Measurements from ENCODE around the gene PISD.

The PISD gene

GRCh38 chr22:31625661-31626426 lies 36.2 kb downstream of the PISD start:
- Histone ChIP-seq H3K9me3 (ENCODE audit: control extremely low read depth in 1 of 5, control insufficient read depth in 4 of 5, insufficient read depth in 2 of 5, low read depth in 1 of 5, low read length in 4 of 5) (no peaks in the 10 kb centered on the region), H3K4me3 (ENCODE audit: control insufficient read depth in 1 of 7, extremely low read depth in 1 of 7, insufficient read depth in 4 of 7, low read depth in 2 of 7, low read length in 6 of 7) (no peak overlapping the region), H3K27ac (ENCODE audit: insufficient read depth in 1 of 2, low read depth in 1 of 2, low read length in 2 of 2, poor library complexity in 1 of 2, severe bottlenecking in 2 of 2) (peak overlapping the region in 1 of 2 experiments; percentile 51), H3K27me3 (replicated peaks in 2 of 5; ENCODE audit: control insufficient read depth in 4 of 5, insufficient read depth in 5 of 5, low read length in 4 of 5) (no peaks in the 10 kb centered on the region), H3K36me3 (ENCODE audit: control insufficient read depth in 4 of 4, insufficient read depth in 4 of 4, low read length in 3 of 4) (peaks cover 8 to 85% (median 39%) of the 10 kb centered on the region in 4 experiments), H3K4me1 (ENCODE audit: control extremely low read depth in 1 of 4, control insufficient read depth in 4 of 4, insufficient read depth in 4 of 4, low read length in 3 of 4) (peaks cover 0 to 41% (median 36%) of the 10 kb centered on the region in 4 experiments)
- CTCF ChIA-PET = interaction anchor here (1.7 kb wide), 1 partner anchor 10 kb away, joined by 6 read pairs; no protein-coding TSS in a partner anchor
- POLR2A ChIA-PET = no interaction called here
- WGBS (ENCODE audit: insufficient coverage) = 93% methylated on average over 23 of the region's 31 CpGs
- DNase-seq = no peak

GRCh38 chr22:31625257-31625640 lies 36.8 kb downstream of the PISD start:
- ChIA-PET POLR2A (no interaction called here), CTCF (interaction anchor here (1.5 to 2.9 kb wide), 2 partner anchors 8 to 69 kb away, joined by 4 to 14 read pairs; no protein-coding TSS in a partner anchor)
- Histone ChIP-seq H3K4me3 (ENCODE audit: control insufficient read depth in 1 of 7, extremely low read depth in 1 of 7, insufficient read depth in 4 of 7, low read depth in 2 of 7, low read length in 6 of 7) (no peak overlapping the region), H3K36me3 (ENCODE audit: control insufficient read depth in 4 of 4, insufficient read depth in 4 of 4, low read length in 3 of 4) (peaks cover 10 to 91% (median 43%) of the 10 kb centered on the region in 4 experiments), H3K27me3 (replicated peaks in 2 of 5; ENCODE audit: control insufficient read depth in 4 of 5, insufficient read depth in 5 of 5, low read length in 4 of 5) (no peaks in the 10 kb centered on the region), H3K9me3 (ENCODE audit: control extremely low read depth in 1 of 5, control insufficient read depth in 4 of 5, insufficient read depth in 2 of 5, low read depth in 1 of 5, low read length in 4 of 5) (no peaks in the 10 kb centered on the region), H3K4me1 (ENCODE audit: control extremely low read depth in 1 of 4, control insufficient read depth in 4 of 4, insufficient read depth in 4 of 4, low read length in 3 of 4) (peaks cover 0 to 40% (median 32%) of the 10 kb centered on the region in 4 experiments), H3K27ac (ENCODE audit: insufficient read depth in 1 of 2, low read depth in 1 of 2, low read length in 2 of 2, poor library complexity in 1 of 2, severe bottlenecking in 2 of 2) (no peak overlapping the region)
- WGBS (ENCODE audit: insufficient coverage) = 100% methylated on average over 5 of the region's 7 CpGs
- DNase-seq = no peak

DNA sequence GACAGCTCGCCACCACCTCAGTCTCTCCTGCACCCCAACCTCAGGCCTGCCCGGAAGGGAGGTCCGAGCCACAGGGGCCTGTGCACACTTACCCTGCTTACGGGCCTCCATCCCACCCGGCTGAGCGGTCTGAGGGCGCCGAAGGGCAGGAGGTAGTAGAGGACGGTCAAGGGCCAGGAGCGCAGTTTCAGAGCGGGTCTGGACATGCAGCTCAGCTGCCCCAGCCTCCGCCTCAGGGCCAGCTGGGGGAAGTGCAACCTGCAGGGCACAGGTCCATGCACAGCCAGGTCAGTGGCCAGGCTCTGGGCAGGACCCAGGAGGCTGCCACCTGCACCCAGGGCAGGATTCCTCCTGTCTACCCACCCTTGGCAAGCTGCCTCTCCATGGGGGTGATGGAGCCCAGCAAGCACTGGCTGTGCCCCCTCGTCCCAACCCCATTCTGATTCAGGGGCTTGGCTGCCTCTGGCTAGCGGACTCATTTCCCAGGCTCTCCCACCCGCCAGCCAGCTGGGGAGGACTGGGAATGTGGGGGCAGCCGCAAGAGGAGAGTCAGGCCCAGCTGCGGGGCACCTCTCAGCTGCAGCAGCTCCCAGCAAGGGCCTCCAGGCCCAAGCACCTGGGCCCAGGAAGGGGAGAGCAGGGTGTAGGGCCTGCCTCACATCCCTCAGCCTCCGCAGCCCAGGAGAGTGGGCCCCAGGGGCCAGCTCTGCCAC lies 38.3 kb downstream of the PISD start:
- Histone ChIP-seq H3K9me3 (ENCODE audit: control extremely low read depth in 1 of 5, control insufficient read depth in 4 of 5, insufficient read depth in 2 of 5, low read depth in 1 of 5, low read length in 4 of 5) (no peaks in the 10 kb centered on the region), H3K27me3 (replicated peaks in 2 of 5; ENCODE audit: control insufficient read depth in 4 of 5, insufficient read depth in 5 of 5, low read length in 4 of 5) (no peaks in the 10 kb centered on the region), H3K36me3 (ENCODE audit: control insufficient read depth in 4 of 4, insufficient read depth in 4 of 4, low read length in 3 of 4) (peaks cover 8 to 98% (median 48%) of the 10 kb centered on the region in 4 experiments), H3K4me3 (ENCODE audit: control insufficient read depth in 1 of 7, extremely low read depth in 1 of 7, insufficient read depth in 4 of 7, low read depth in 2 of 7, low read length in 6 of 7) (no peak overlapping the region), H3K27ac (ENCODE audit: insufficient read depth in 1 of 2, low read depth in 1 of 2, low read length in 2 of 2, poor library complexity in 1 of 2, severe bottlenecking in 2 of 2) (no peak overlapping the region), H3K4me1 (ENCODE audit: control extremely low read depth in 1 of 4, control insufficient read depth in 4 of 4, insufficient read depth in 4 of 4, low read length in 3 of 4) (peaks cover 0 to 25% (median 18%) of the 10 kb centered on the region in 4 experiments)
- ChIA-PET POLR2A (interaction anchor here (0.6 to 1.0 kb wide), 2 partner anchors 11 to 17 kb away, joined by 3 read pairs; no protein-coding TSS in a partner anchor), CTCF (interaction anchor here (1.5 to 2.9 kb wide), 4 partner anchors 10 to 89 kb away, joined by 3 to 14 read pairs (median 5); no protein-coding TSS in a partner anchor)
- no peak for DNase-seq
- 96% methylated on average over 14 of the region's 18 CpGs for WGBS (ENCODE audit: insufficient coverage)

- DNase-seq = no peak
- Histone ChIP-seq H3K9me3 (ENCODE audit: control extremely low read depth in 1 of 5, control insufficient read depth in 4 of 5, insufficient read depth in 2 of 5, low read depth in 1 of 5, low read length in 4 of 5) (no peaks in the 10 kb centered on the region), H3K27ac (ENCODE audit: insufficient read depth in 1 of 2, low read depth in 1 of 2, low read length in 2 of 2, poor library complexity in 1 of 2, severe bottlenecking in 2 of 2) (peak overlapping the region in 1 of 2 experiments; percentile 14), H3K4me3 (ENCODE audit: control insufficient read depth in 1 of 7, extremely low read depth in 1 of 7, insufficient read depth in 4 of 7, low read depth in 2 of 7, low read length in 6 of 7) (no peak overlapping the region), H3K27me3 (replicated peaks in 2 of 5; ENCODE audit: control insufficient read depth in 4 of 5, insufficient read depth in 5 of 5, low read length in 4 of 5) (no peaks in the 10 kb centered on the region), H3K36me3 (ENCODE audit: control insufficient read depth in 4 of 4, insufficient read depth in 4 of 4, low read length in 3 of 4) (peaks cover 8 to 98% (median 53%) of the 10 kb centered on the region in 4 experiments), H3K4me1 (ENCODE audit: control extremely low read depth in 1 of 4, control insufficient read depth in 4 of 4, insufficient read depth in 4 of 4, low read length in 3 of 4) (peaks cover 0 to 19% (median 11%) of the 10 kb centered on the region in 4 experiments)
- ChIA-PET POLR2A (interaction anchor here (0.5 to 0.6 kb wide), 2 partner anchors 16 to 24 kb away, joined by 3 to 4 read pairs; no protein-coding TSS in a partner anchor), CTCF (interaction anchor here (2.4 to 2.9 kb wide), 2 partner anchors 11 to 66 kb away, joined by 6 to 14 read pairs; no protein-coding TSS in a partner anchor)
- WGBS (ENCODE audit: insufficient coverage) = 100% methylated on average over 1 of the region's 1 CpG
Observed at GRCh38 chr22:31622980-31623379, 39.0 kb downstream of the PISD start.

- Histone ChIP-seq H3K4me1 (ENCODE audit: control extremely low read depth in 1 of 4, control insufficient read depth in 4 of 4, insufficient read depth in 4 of 4, low read length in 3 of 4) (peaks cover 0 to 14% (median 4%) of the 10 kb centered on the region in 4 experiments), H3K4me3 (ENCODE audit: control insufficient read depth in 1 of 7, extremely low read depth in 1 of 7, insufficient read depth in 4 of 7, low read depth in 2 of 7, low read length in 6 of 7) (no peak overlapping the region), H3K9me3 (ENCODE audit: control extremely low read depth in 1 of 5, control insufficient read depth in 4 of 5, insufficient read depth in 2 of 5, low read depth in 1 of 5, low read length in 4 of 5) (no peaks in the 10 kb centered on the region), H3K27me3 (replicated peaks in 2 of 5; ENCODE audit: control insufficient read depth in 4 of 5, insufficient read depth in 5 of 5, low read length in 4 of 5) (no peaks in the 10 kb centered on the region), H3K27ac (ENCODE audit: insufficient read depth in 1 of 2, low read depth in 1 of 2, low read length in 2 of 2, poor library complexity in 1 of 2, severe bottlenecking in 2 of 2) (no peak overlapping the region), H3K36me3 (ENCODE audit: control insufficient read depth in 4 of 4, insufficient read depth in 4 of 4, low read length in 3 of 4) (peaks cover 8 to 96% (median 61%) of the 10 kb centered on the region in 4 experiments)
- peak in 2 of 3 donors; percentile 39 to 47 for DNase-seq
- 78% methylated on average over 11 of the region's 19 CpGs for WGBS (ENCODE audit: insufficient coverage)
- ChIA-PET CTCF (interaction anchor here (1.3 to 1.4 kb wide), 2 partner anchors 45 to 65 kb away, joined by 3 read pairs; no protein-coding TSS in a partner anchor), POLR2A (no interaction called here)
Observed at GRCh38 chr22:31621507-31622124, 40.4 kb downstream of the PISD start.

- Histone ChIP-seq H3K27me3 (replicated peaks in 2 of 5; ENCODE audit: control insufficient read depth in 4 of 5, insufficient read depth in 5 of 5, low read length in 4 of 5) (no peaks in the 10 kb centered on the region), H3K9me3 (ENCODE audit: control extremely low read depth in 1 of 5, control insufficient read depth in 4 of 5, insufficient read depth in 2 of 5, low read depth in 1 of 5, low read length in 4 of 5) (no peaks in the 10 kb centered on the region), H3K36me3 (ENCODE audit: control insufficient read depth in 4 of 4, insufficient read depth in 4 of 4, low read length in 3 of 4) (peaks cover 8 to 92% (median 60%) of the 10 kb centered on the region in 4 experiments), H3K4me1 (ENCODE audit: control extremely low read depth in 1 of 4, control insufficient read depth in 4 of 4, insufficient read depth in 4 of 4, low read length in 3 of 4) (peaks cover 0 to 15% (median 10%) of the 10 kb centered on the region in 4 experiments), H3K4me3 (ENCODE audit: control insufficient read depth in 1 of 7, extremely low read depth in 1 of 7, insufficient read depth in 4 of 7, low read depth in 2 of 7, low read length in 6 of 7) (no peak overlapping the region), H3K27ac (ENCODE audit: insufficient read depth in 1 of 2, low read depth in 1 of 2, low read length in 2 of 2, poor library complexity in 1 of 2, severe bottlenecking in 2 of 2) (no peak overlapping the region)
- ChIA-PET CTCF (interaction anchor here (0.7 to 1.4 kb wide), 5 partner anchors 9 to 64 kb away, joined by 3 to 6 read pairs (median 3); no protein-coding TSS in a partner anchor), POLR2A (no interaction called here)
- no peak for DNase-seq
- WGBS (ENCODE audit: insufficient coverage) = 92% methylated on average over 13 of the region's 20 CpGs
Observed at GRCh38 chr22:31620756-31621480, 41.1 kb downstream of the PISD start.
